Activated CD4-positive, alpha-beta T cell treated with anti-CD3 and anti-CD28 coated beads, Interleukin-2, amount 10 ng/mL, durations not matched to agents 24 days and 14 days (primary cell): Measurements from ENCODE around the gene AAK1. TPM values are rescaled to one million over a fixed set of nuclear protein-coding genes. Genes with fewer than 3 reads are reported as not detected.
A peak's percentile ranks its signal among the peaks of the same experiment; 100 is the strongest.

Experiments used
- DNase-seq: peaks from one replicate; pipeline ENCODE4 v3.0.0; 2022
- H3K27ac Mint-ChIP-seq: one replicate; pipeline ENCODE4 v1.8.0; 2022; ENCODE audit warnings: mild to moderate bottlenecking, mixed read lengths
- H3K27me3 Mint-ChIP-seq: one replicate; pipeline ENCODE4 v1.8.0; 2022; ENCODE audit warnings: mixed read lengths
- H3K36me3 Mint-ChIP-seq: one replicate; pipeline ENCODE4 v1.8.0; 2022; ENCODE audit warnings: low read depth, mild to moderate bottlenecking, mixed read lengths
- H3K4me1 Mint-ChIP-seq: one replicate; pipeline ENCODE4 v1.8.0; 2021; ENCODE audit warnings: mixed read lengths
- H3K4me3 Mint-ChIP-seq: one replicate; pipeline ENCODE4 v1.8.0; 2022; ENCODE audit warnings: mild to moderate bottlenecking, moderate library complexity, mixed read lengths
- H3K9me3 Mint-ChIP-seq: one replicate; pipeline ENCODE4 v1.8.0; 2021; ENCODE audit warnings: mixed read lengths
- intact Hi-C: fragments of 100-400 bp; cut with micrococcal nuclease; formaldehyde crosslinking; loops from one replicate; pipeline ENCODE4 v1.15.1; 2023
- total RNA-seq: library from RNA; stranded (reverse); gene quantifications from 2 replicates; pipeline ENCODE4 v1.2.3, GENCODE V29; 2022

Gene AAK1
- total RNA-seq, 1 donor from 2014 or later, result 86.0 TPM

DNA sequence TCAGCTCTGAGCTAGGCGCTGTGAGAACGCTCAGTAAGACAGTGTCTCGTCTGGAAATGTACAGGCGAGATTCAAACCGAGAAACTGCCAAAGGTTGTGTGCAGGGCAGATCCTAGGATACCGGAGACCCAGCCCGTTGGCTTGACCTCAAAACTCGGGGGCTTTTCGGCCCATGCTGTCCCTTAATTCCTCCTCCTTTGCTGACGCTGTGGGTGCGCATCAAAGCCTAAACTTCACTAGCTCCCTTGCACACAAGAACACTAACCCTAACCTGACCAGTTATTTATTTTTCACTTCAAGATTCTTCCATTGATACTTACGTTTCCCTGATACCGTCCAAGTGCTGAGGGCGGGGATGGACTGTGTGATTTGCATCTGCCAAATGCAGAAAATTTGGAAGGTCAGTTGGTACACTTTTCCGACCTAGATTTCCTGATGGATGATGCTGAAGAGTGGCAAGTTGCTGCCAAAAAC lies 1.0 kb upstream of the AAK1 start:
- H3K27ac Mint-ChIP-seq, result peak overlapping the region; percentile 99
- H3K4me1 Mint-ChIP-seq, result peaks cover 60% of the 10 kb centered on the region
- H3K4me3 Mint-ChIP-seq, result peak overlapping the region; percentile 86
- no peaks in the 10 kb centered on the region for H3K9me3 Mint-ChIP-seq
- intact Hi-C loops, result loop anchor here (1.0 to 10.0 kb wide), 12 partner anchors 16 to 1582 kb away; partner anchors contain the start of genes C1D, GMCL1, MXD1 and NFU1
- DNase-seq, result no peak
- H3K27me3 Mint-ChIP-seq, result no peaks in the 10 kb centered on the region
- peaks cover 20% of the 10 kb centered on the region for H3K36me3 Mint-ChIP-seq

DNA sequence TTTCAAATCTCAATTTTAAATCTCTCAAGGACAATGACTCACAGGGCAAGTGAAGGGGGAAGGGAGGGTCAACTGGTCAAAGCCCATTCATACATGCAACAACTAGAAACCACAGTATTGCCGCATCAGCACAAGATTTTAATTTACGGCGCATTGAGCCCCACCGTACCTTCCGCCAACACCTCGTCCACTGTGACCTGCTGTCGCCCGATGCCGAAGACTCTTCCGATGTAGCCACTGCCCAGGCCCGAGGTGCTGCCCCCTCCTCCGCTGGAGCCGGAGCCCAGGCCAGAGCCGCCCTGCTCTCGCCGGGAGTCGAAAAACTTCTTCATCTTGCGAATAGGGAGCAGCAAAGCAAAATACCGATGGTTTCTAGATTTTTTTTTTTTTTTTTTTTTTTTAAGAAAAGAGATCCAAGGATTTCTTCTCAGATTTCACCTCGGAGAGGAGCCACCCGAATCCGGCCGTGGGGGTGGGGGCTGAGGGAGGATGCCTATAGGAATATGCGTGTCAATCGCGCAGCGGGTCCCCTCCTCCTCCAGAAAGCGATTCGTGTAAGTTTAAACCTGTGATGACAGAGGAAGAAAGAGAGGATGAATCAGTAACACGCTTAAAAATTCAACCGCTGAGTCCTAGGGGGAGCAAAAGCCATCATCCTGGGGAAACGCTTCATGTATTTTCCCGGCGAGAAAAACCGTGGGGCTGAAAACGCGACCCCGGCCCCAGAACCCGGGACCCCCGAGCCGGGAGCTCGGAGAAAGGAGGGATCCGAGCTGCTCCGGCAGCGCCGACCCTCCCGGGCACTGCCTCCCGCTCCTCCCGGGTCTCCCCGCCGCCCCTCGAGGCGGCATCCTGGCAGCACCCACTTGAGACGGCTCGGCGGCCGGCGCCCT lies 584 bp downstream of the AAK1 start:
- Mint-ChIP-seq H3K9me3 (no peaks in the 10 kb centered on the region), H3K27me3 (no peaks in the 10 kb centered on the region), H3K4me3 (peak overlapping the region; percentile 86), H3K36me3 (peaks cover 27% of the 10 kb centered on the region), H3K4me1 (peaks cover 66% of the 10 kb centered on the region), H3K27ac (peak overlapping the region; percentile 93)
- peak; percentile 86 for DNase-seq
- intact Hi-C loops, result loop anchor here (2.0 to 10.0 kb wide), 6 partner anchors 42 to 1581 kb away; partner anchors contain the start of genes C1D, MXD1, PCBP1 and TIA1

DNA sequence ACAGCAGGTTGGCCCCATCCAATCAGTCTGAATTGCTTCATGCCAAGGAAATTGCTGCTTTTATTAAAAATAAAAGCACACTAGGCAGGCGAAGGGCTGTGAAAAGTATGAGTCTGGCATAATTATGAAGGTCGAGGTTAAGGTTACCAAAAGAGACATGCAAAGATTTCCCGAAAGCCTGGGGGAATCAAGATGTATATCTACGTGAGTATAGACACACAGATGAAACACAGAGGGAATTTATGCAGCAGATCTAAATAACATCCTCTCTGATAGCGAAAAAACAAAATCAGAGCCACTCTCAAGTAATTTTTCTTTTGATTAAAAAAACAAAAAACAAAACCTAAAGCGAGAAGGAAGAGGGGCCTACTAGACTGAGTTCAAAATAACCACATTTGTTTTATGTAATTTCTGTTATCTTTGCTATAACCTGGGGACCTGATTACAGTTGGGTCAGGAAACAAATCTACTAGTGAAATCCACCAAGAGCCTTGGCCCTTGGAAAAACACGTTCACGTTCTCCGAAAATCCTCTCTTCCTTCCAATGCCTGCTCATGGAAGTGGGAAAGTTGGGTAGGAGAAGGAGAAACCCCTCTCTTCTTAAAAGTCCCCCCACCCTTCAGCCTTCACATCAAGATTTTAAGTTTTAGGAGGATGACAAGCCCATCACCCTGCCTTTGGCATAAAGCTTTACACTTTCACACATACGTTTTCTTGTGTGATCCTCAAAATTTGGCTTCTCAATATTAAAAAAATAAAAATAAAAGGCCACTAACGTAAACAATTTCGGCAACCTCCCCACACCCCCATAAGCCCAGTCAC lies 1.4 kb downstream of the AAK1 start:
- Mint-ChIP-seq H3K9me3 (no peaks in the 10 kb centered on the region), H3K27me3 (no peaks in the 10 kb centered on the region), H3K4me1 (peaks cover 70% of the 10 kb centered on the region), H3K36me3 (peaks cover 34% of the 10 kb centered on the region), H3K27ac (peak overlapping the region; percentile 93), H3K4me3 (peak overlapping the region; percentile 86)
- intact Hi-C loops, result loop anchor here (2.0 to 10.0 kb wide), 6 partner anchors 41 to 1580 kb away; partner anchors contain the start of genes C1D, MXD1, PCBP1 and TIA1
- no peak for DNase-seq

DNA sequence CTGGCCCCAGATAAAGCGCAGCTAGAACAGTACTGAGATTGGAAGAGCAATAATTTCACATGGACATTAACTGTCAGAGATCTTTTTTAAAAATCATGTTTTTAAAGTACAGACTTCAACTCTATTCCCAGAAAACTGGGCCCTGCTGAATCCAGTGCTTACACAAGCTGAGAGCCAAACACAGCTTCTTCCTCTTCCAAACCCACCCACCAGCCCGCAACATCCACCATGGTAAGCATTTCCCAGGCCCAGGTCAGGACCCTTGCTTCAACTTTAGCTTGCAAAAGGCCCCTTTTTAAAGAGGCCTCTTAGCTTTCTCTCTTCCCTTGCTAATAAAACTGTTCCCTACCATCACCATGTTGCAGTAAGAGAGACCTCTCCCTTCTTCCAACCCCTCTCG lies 2.1 kb downstream of the AAK1 start:
- Mint-ChIP-seq H3K4me1 (peaks cover 66% of the 10 kb centered on the region), H3K9me3 (no peaks in the 10 kb centered on the region), H3K27ac (peak overlapping the region; percentile 93), H3K36me3 (peaks cover 36% of the 10 kb centered on the region), H3K4me3 (peak overlapping the region; percentile 86), H3K27me3 (no peaks in the 10 kb centered on the region)
- intact Hi-C loops, result loop anchor here (5.0 to 10.0 kb wide), 5 partner anchors 273 to 1579 kb away; partner anchors contain the start of genes C1D, MXD1, PCBP1 and TIA1
- DNase-seq, result no peak

DNA sequence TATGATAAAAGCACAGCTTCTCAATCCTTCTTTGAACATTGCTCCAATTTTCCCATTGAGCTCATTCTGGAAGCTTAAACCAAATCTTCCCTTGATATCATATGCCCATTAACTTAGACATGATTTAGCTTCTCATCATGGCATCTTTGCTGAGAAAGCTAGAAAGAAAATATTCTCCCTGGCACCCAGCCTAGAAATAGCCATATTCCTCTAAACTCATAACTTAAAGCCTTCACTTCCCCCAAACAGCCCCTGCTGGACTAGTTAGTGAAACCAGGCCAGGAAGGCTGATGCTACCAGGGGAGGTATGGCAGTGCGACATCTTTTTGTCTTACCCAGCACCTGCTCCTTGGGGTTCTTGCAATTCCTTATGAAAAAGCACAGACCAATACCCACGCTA lies 4.3 kb downstream of the AAK1 start:
- H3K9me3 Mint-ChIP-seq, result no peaks in the 10 kb centered on the region
- intact Hi-C loops, result no loop called here
- H3K4me3 Mint-ChIP-seq, result peak overlapping the region; percentile 86
- no peak for DNase-seq
- no peaks in the 10 kb centered on the region for H3K27me3 Mint-ChIP-seq
- peaks cover 48% of the 10 kb centered on the region for H3K36me3 Mint-ChIP-seq
- H3K4me1 Mint-ChIP-seq, result peaks cover 53% of the 10 kb centered on the region
- H3K27ac Mint-ChIP-seq, result peak overlapping the region; percentile 45

DNA sequence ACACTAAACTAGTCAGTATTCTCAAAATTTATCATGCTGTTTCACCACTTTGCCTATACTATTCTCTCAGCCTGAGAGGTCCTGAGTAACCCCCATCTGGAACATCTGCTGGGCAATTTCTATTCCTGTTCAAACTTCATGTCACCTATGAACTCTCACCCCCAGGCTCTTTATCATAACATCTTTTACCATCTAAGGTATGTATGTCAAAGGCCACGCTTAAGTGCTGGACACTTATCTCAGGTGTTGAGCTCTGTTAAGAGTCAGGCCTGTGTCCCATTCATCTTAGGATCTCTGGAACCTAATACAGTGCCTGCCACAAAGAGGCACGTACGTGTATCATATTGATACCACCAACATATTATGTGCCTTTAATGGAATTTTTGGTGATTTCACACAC lies 4.9 kb downstream of the AAK1 start:
- Mint-ChIP-seq H3K36me3 (peaks cover 52% of the 10 kb centered on the region), H3K27ac (peak overlapping the region; percentile 6), H3K4me3 (peak overlapping the region; percentile 33), H3K27me3 (no peaks in the 10 kb centered on the region), H3K9me3 (no peaks in the 10 kb centered on the region), H3K4me1 (peaks cover 57% of the 10 kb centered on the region)
- intact Hi-C loops, result no loop called here
- no peak for DNase-seq

DNA sequence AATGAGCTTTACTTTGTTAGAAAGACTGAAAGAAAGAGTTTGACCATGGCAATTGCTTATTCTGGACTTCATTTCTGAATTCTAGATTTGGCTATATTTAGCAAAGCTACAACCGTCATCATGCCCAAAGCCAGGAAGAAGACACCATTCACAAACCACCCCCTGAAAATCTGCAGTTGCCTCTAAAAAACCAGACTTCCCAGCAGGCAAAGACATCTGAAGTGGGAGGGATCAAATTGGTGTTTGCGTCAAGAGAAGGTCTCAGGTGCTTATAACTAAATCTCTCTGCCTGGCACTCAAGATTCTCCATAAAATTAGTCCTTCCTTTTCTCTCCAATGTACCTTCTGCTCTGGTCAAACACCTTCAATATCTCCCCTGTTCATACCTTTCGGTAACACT lies 5.6 kb downstream of the AAK1 start:
- H3K36me3 Mint-ChIP-seq, result peaks cover 54% of the 10 kb centered on the region
- H3K27ac Mint-ChIP-seq, result no peak overlapping the region
- H3K4me1 Mint-ChIP-seq, result peaks cover 59% of the 10 kb centered on the region
- H3K27me3 Mint-ChIP-seq, result no peaks in the 10 kb centered on the region
- DNase-seq, result no peak
- no peaks in the 10 kb centered on the region for H3K9me3 Mint-ChIP-seq
- intact Hi-C loops, result no loop called here
- H3K4me3 Mint-ChIP-seq, result peak overlapping the region; percentile 33

DNA sequence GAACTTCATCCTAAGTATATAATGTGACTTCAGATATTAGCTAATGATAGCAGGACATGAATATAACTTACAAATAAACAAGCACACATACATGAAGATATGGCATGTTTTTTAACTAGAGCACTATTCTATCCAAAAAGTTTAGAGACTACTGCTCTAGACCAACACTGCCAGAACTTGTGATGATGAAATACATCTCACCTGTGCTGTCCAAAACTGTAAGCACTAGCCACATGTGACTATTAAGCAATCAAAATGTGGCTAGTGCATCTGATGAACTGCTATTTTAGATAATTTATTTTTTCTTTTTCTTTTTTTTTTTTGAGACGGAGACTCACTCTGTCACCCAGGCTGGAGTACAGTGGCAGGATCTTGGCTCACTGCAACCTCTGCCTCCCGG lies 7.1 kb downstream of the AAK1 start:
- H3K27ac Mint-ChIP-seq, result no peak overlapping the region
- H3K27me3 Mint-ChIP-seq, result no peaks in the 10 kb centered on the region
- intact Hi-C loops, result no loop called here
- no peak for DNase-seq
- no peak overlapping the region for H3K4me3 Mint-ChIP-seq
- no peaks in the 10 kb centered on the region for H3K9me3 Mint-ChIP-seq
- H3K4me1 Mint-ChIP-seq, result peaks cover 59% of the 10 kb centered on the region
- H3K36me3 Mint-ChIP-seq, result peaks cover 50% of the 10 kb centered on the region

DNA sequence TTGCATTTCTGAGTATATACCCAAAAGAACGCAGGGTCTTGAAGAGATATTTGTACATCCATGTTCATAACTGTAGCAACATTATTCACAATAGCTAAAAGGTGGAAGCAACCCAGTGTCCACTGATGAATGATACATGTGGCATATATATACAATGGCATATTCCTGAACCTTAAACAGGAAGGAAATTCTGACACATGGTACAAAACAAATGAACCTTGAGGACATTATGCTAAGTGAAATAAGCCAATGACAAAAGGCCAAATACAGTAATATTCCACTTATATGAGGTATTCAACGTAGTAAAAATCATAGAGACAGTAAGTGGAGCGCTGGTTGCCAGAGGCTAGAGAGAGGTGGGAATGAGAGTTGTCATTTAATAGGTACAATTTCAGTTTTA lies 8.1 kb downstream of the AAK1 start:
- no peak for DNase-seq
- Mint-ChIP-seq H3K27ac (no peak overlapping the region), H3K36me3 (peaks cover 54% of the 10 kb centered on the region), H3K27me3 (no peaks in the 10 kb centered on the region), H3K4me1 (peaks cover 58% of the 10 kb centered on the region), H3K9me3 (no peaks in the 10 kb centered on the region), H3K4me3 (no peak overlapping the region)
- intact Hi-C loops, result no loop called here

DNA sequence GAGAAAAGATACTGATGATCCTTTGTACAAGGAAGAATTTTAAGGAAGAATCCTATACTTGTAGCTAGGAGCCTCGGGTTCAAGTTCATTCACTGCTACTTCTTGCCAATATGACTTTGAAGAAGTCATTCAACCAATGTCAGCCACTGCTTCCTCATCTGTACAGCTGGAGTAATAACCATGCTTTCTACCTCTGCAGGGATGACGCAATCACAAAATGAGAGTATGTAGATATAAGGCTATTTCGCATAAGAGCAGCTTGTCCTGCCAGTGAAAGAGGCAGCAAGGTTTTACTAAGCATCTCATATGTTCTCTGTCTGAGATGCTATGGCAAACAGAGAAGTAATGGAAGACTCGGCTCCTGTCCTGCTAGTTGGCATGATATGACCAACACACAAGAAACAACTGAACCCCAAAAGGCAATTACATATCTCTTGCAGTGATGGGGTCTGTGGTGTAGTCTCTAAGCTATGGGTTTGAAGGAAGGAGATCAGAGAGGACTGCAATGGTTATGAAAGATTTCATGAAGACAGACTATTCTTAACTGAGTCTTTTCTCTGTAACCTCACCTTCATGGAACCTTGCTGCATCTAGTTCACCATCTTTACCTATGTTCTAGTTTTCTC lies 9.2 kb downstream of the AAK1 start:
- H3K27me3 Mint-ChIP-seq, result no peaks in the 10 kb centered on the region
- H3K4me1 Mint-ChIP-seq, result peaks cover 48% of the 10 kb centered on the region
- H3K36me3 Mint-ChIP-seq, result peaks cover 45% of the 10 kb centered on the region
- no peak for DNase-seq
- peak overlapping the region; percentile 45 for H3K27ac Mint-ChIP-seq
- intact Hi-C loops, result no loop called here
- no peak overlapping the region for H3K4me3 Mint-ChIP-seq
- no peaks in the 10 kb centered on the region for H3K9me3 Mint-ChIP-seq

DNA sequence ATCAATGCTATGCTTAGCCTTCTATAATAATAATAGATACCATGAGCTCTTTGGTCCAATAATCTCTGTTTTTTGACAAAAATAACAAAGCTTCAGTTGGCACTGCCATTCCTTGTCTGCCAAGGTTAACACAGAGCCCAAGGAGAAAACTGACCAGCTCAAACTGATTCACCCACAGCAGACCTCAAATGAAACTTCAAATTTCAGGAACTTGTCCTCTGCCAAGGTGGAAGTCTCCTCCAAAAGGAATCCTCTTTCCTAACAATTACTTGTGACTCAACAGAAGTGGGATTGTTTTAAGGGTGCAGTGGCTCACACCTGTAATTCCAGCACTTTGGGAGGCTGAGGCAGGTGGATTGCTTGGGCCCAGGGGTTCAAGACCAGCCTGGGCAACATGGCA lies 12.1 kb downstream of the AAK1 start:
- Mint-ChIP-seq H3K27ac (no peak overlapping the region), H3K36me3 (peaks cover 31% of the 10 kb centered on the region)
- intact Hi-C loops, result no loop called here

DNA sequence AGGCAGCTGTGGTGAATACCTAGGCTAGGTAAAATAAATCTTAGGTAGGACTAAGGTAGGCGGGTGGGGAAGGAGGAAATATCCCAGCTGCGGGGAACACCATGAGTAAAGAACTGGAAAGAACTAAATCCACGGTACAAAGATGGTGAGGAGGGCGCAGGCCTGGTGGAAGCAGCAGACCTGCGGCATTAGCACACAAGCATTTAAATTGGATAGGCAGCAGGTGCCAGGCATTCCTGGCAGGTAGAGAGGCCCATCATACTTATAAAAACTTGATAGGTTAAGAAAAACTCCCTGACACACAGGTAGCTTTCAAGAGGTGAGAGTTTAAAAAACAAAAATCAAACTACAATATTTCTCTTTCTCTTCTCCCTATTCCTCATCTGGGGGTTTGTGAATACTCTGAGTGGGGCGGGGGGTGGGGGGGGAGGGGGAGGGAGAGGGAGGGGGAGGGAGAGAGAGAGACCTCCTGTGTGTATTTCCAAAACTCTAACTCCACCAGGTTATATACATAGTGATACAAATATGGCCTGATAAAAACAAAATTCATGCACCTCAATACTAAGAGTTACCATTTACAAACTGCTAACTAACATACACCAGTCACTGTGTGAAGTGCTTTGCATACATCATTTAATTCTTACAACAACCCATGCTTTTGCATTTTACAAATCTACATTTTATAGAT lies 13.5 kb downstream of the AAK1 start:
- peak overlapping the region; percentile 22 for H3K4me3 Mint-ChIP-seq
- H3K27me3 Mint-ChIP-seq, result no peaks in the 10 kb centered on the region
- intact Hi-C loops, result loop anchor here (5.0 kb wide), 3 partner anchors 48 to 193 kb away; partner anchors contain the start of gene NFU1
- DNase-seq, result no peak
- H3K36me3 Mint-ChIP-seq, result peaks cover 26% of the 10 kb centered on the region
- peak overlapping the region; percentile 58 for H3K27ac Mint-ChIP-seq
- peaks cover 27% of the 10 kb centered on the region for H3K4me1 Mint-ChIP-seq
- H3K9me3 Mint-ChIP-seq, result no peaks in the 10 kb centered on the region

More for the DNA sequence above, 12.1 kb downstream of the AAK1 start:
- H3K9me3 Mint-ChIP-seq, result no peaks in the 10 kb centered on the region
- peaks cover 30% of the 10 kb centered on the region for H3K4me1 Mint-ChIP-seq
- no peak overlapping the region for H3K4me3 Mint-ChIP-seq
- no peaks in the 10 kb centered on the region for H3K27me3 Mint-ChIP-seq
- DNase-seq, result no peak
